IMR-90 (cell line): ENCODE measurements around the gene FGGY. TPM values are rescaled to one million over a fixed set of nuclear protein-coding genes. Genes with fewer than 3 reads are reported as not detected.

Experiments
- ATAC-seq: fragments of 200-7000 bp; cut with Tn5 transposase; 2 replicates; pipeline ENCODE4 v1.9.1; 2020; ENCODE audit warnings: low read depth, mild to moderate bottlenecking, moderate library complexity
- BruUV-seq: library from RNA; stranded (reverse); fragments of 400-500 nt; replicated peaks from 2 replicates; lab custom pipeline; 2021; lab: Mats Ljungman, UMichigan
- CTCF ChIA-PET: fragments of 300-600 bp; formaldehyde crosslinking; extraction: SDS; loops from one replicate; lab custom pipeline; 2021; ENCODE audit warnings: antibody characterized with exemption; lab: Yijun Ruan, JAX
- POLR2A ChIA-PET: fragments of 300-600 bp; sonication (Branson Sonifier 250); formaldehyde crosslinking; loops from one replicate; lab custom pipeline; 2022; ENCODE audit warnings: antibody characterized with exemption; ENCODE audit not compliant: unreplicated experiment; lab: Charles Lee
- DNase-seq: peaks from one replicate; pipeline ENCODE4 v3.0.0; 2013
- H2AFZ ChIP-seq: replicated peaks from 2 replicates; pipeline ENCODE3; 2013; ENCODE audit warnings: low read length, mild to moderate bottlenecking; ENCODE audit not compliant: poor library complexity
- H2AK5ac ChIP-seq: 2 replicates; pipeline ENCODE4 v1.6.1; 2013; ENCODE audit warnings: low read depth, low read length, inconsistent platforms
- H2AK9ac ChIP-seq: replicated peaks from 2 replicates; pipeline ENCODE3; 2013; ENCODE audit warnings: mild to moderate bottlenecking, low read depth, low read length, moderate library complexity; ENCODE audit not compliant: poor library complexity
- H2BK120ac ChIP-seq: 2 replicates; pipeline ENCODE4 v1.6.1; 2013; ENCODE audit warnings: low read depth, low read length, inconsistent platforms
- H2BK15ac ChIP-seq: 3 replicates; pipeline ENCODE4 v1.6.1; 2013; ENCODE audit warnings: low read depth, low read length, inconsistent platforms
- H2BK20ac ChIP-seq: 2 replicates; pipeline ENCODE4 v1.6.1; 2013; ENCODE audit warnings: low read depth, mild to moderate bottlenecking, inconsistent platforms, low read length, moderate library complexity
- H2BK5ac ChIP-seq: 2 replicates; pipeline ENCODE4 v1.6.1; 2013; ENCODE audit warnings: mild to moderate bottlenecking, low read depth, low read length, inconsistent platforms; ENCODE audit not compliant: poor library complexity, severe bottlenecking
- H3K14ac ChIP-seq: replicated peaks from 2 replicates; pipeline ENCODE4 v1.6.1; 2013; ENCODE audit warnings: low read depth, low read length, inconsistent platforms
- H3K18ac ChIP-seq: 2 replicates; pipeline ENCODE4 v1.6.1; 2013; ENCODE audit warnings: low read depth, low read length, control low read depth
- H3K23ac ChIP-seq: 2 replicates; pipeline ENCODE4 v1.6.1; 2013; ENCODE audit warnings: low read depth, low read length, inconsistent platforms
- H3K27ac ChIP-seq: 2 replicates; pipeline ENCODE4 v1.5.1; 2013; ENCODE audit warnings: mild to moderate bottlenecking, control low read depth, low read length; ENCODE audit not compliant: insufficient read depth
- H3K27me3 ChIP-seq: 2 replicates; pipeline ENCODE4 v1.6.1; 2013; ENCODE audit warnings: low read length; ENCODE audit not compliant: control insufficient read depth, insufficient read depth
- H3K36me3 ChIP-seq: 2 replicates; pipeline ENCODE4 v1.6.1; 2013; ENCODE audit warnings: low read length, mixed read lengths; ENCODE audit not compliant: control insufficient read depth, insufficient read depth
- H3K4ac ChIP-seq: 2 replicates; pipeline ENCODE4 v1.6.1; 2013; ENCODE audit warnings: low read depth, low read length, inconsistent platforms
- H3K4me1 ChIP-seq: 2 replicates; pipeline ENCODE4 v1.6.1; 2013; ENCODE audit warnings: low read length, mixed read lengths; ENCODE audit not compliant: control insufficient read depth, insufficient read depth
- H3K4me2 ChIP-seq: 2 replicates; pipeline ENCODE4 v1.6.1; 2013; ENCODE audit warnings: low read depth, mild to moderate bottlenecking, control low read depth, low read length, moderate library complexity
- H3K4me3 ChIP-seq: 2 replicates; pipeline ENCODE4 v1.5.1; 2013; ENCODE audit warnings: low read depth, mild to moderate bottlenecking, control low read depth, low read length, moderate library complexity; ENCODE audit not compliant: insufficient read depth
- H3K56ac ChIP-seq: 2 replicates; pipeline ENCODE4 v1.6.1; 2013; ENCODE audit warnings: low read length, inconsistent platforms; ENCODE audit not compliant: insufficient read depth; ENCODE audit errors: extremely low read depth
- H3K79me1 ChIP-seq, 2 experiments: 2 replicates each; pipeline ENCODE4 v1.6.1; 2013; ENCODE audit warnings: low read length in 2 of 2, inconsistent platforms in 1 of 2, low read depth in 1 of 2
- H3K9ac ChIP-seq: 2 replicates; pipeline ENCODE4 v1.6.1; 2013; ENCODE audit warnings: low read depth, low read length, control low read depth
- H3K9me1 ChIP-seq: 2 replicates; pipeline ENCODE4 v1.6.1; 2013; ENCODE audit warnings: low read length, inconsistent platforms; ENCODE audit not compliant: insufficient read depth
- H3K9me3 ChIP-seq: 2 replicates; pipeline ENCODE4 v1.6.1; 2013; ENCODE audit warnings: low read length; ENCODE audit not compliant: control insufficient read depth, insufficient read depth
- H4K20me1 ChIP-seq: 2 replicates; pipeline ENCODE4 v1.6.1; 2013; ENCODE audit warnings: low read length, inconsistent platforms; ENCODE audit not compliant: insufficient read depth
- H4K5ac ChIP-seq: 2 replicates; pipeline ENCODE4 v1.6.1; 2013; ENCODE audit warnings: mild to moderate bottlenecking, low read depth, low read length, control low read depth
- H4K8ac ChIP-seq, 2 experiments: 2 replicates each; pipeline ENCODE4 v1.6.1; 2013; ENCODE audit warnings: low read depth in 2 of 2, low read length in 2 of 2, control low read depth in 1 of 2, inconsistent platforms in 1 of 2
- H4K91ac ChIP-seq: 2 replicates; pipeline ENCODE4 v1.6.1; 2013; ENCODE audit warnings: low read depth, low read length, inconsistent platforms; ENCODE audit not compliant: insufficient read depth
- BHLHE40 ChIP-seq: fragments of 150-350 bp; IDR thresholded peaks from 2 replicates; pipeline ENCODE4 v1.6.1; 2016; ENCODE audit warnings: mild to moderate bottlenecking, low read depth, low read length
- POLR2A ChIP-seq: IDR thresholded peaks from 2 replicates; pipeline ENCODE4 v1.6.1; 2012; ENCODE audit warnings: mild to moderate bottlenecking, low read depth, low read length
- WGBS, 2 experiments: methylation state at CpG; one replicate each; pipeline versions ENCODE4 v1.1.5 to v1.1.7; 2013; ENCODE audit warnings: missing lambda C conversion rate in 2 of 2; ENCODE audit not compliant: insufficient read length in 1 of 2; ENCODE audit errors: extremely low coverage in 2 of 2; 5-methylcytosine and 5-hydroxymethylcytosine counted together
- dilution Hi-C: fragments of 300-500 bp; cut with HindIII; formaldehyde crosslinking; loops from one replicate; pipeline ENCODE4 v1.14.3; 2018; ENCODE audit warnings: low sequenced_read_pairs; ENCODE audit not compliant: unreplicated experiment
- in situ Hi-C: fragments of 300-500 bp; cut with MboI; formaldehyde crosslinking; loops from 3 replicates; pipeline ENCODE4 v1.14.3; 2019; ENCODE audit warnings: low sequenced_read_pairs, inconsistent platforms, mixed read lengths
- intact Hi-C: fragments of 100-400 bp; cut with micrococcal nuclease; formaldehyde crosslinking; loops from 2 replicates; pipeline ENCODE4 v1.10.0; 2022
- polyA plus RNA-seq, 3 experiments: library from polyadenylated mRNA; depleted of rRNA; stranded (reverse); fragments of >200 nt; gene quantifications; 2 replicates each; pipeline ENCODE4 v1.2.3, GENCODE V29; 2012; ENCODE audit warnings: low replicate concordance in 1 of 3
- total RNA-seq: library from RNA; depleted of rRNA; stranded (reverse); fragments of >200 nt; gene quantifications from 2 replicates; pipeline ENCODE4 v1.2.3, GENCODE V29; 2012
- TF ChIP-seq, protein P1 (sequence below): fragments of 150-350 bp; IDR thresholded peaks from 2 replicates; pipeline ENCODE4 v1.6.1; 2016; ENCODE audit warnings: low read depth, mild to moderate bottlenecking, low read length, moderate library complexity, borderline replicate concordance

The FGGY gene
- total and polyA plus RNA-seq, 2 of the 4 experiments (the other 2 are of a cell fraction), result 5.6 to 14.0 TPM

DNA sequence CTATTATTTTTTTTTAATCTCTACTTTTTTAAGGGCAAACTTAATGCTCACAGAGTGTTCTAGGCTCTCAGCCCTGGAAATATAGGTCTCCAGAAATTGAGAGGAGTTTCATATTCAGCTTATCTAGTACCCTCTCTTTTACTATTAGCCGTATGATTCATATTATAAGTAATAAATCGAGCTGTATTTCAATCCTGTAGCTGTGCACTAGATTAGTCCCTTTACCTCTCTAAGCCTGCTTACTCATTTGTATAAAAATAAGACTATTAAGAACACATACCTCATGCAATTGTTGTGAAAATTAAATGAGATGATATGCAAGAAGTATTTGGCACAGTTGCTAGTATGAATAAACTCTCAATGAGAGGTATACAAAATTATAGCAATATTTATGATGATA lies 389.7 kb downstream of the FGGY start:
- intact Hi-C loops (no loop called here), in situ Hi-C loops (no loop called here), dilution Hi-C loops (no loop called here)
- no peaks in the 10 kb centered on the region for H3K9me3 ChIP-seq
- H4K5ac ChIP-seq, result no peak overlapping the region
- DNase-seq (no peak), ATAC-seq (no peak)
- CTCF ChIA-PET, result no interaction called here
- no peak overlapping the region for H3K56ac ChIP-seq
- no peak overlapping the region for H3K4me3 ChIP-seq
- no CpG with 5 or more reads among the region's 2 CpGs for WGBS, 2 experiments
- H3K4me2 ChIP-seq, result no peak overlapping the region
- H4K20me1 ChIP-seq, result no peaks in the 10 kb centered on the region
- no peak overlapping the region for H2BK120ac ChIP-seq
- H3K36me3 ChIP-seq, result no peaks in the 10 kb centered on the region
- H3K79me1 ChIP-seq, result no peaks in the 10 kb centered on the region
- no peak overlapping the region for H2AK5ac ChIP-seq
- peaks cover 3% of the 10 kb centered on the region; the same call in 1 of the 2 replicates for H3K4me1 ChIP-seq
- H3K14ac ChIP-seq, result no peak overlapping the region
- no peak overlapping the region for H3K4ac ChIP-seq
- no peak overlapping the region for H4K8ac ChIP-seq
- no TSS peak for BruUV-seq
- H3K27me3 ChIP-seq, result no peaks in the 10 kb centered on the region; the same call in none of the 2 replicates
- no peak overlapping the region for H2BK15ac ChIP-seq
- TF ChIP-seq, protein P1, sequence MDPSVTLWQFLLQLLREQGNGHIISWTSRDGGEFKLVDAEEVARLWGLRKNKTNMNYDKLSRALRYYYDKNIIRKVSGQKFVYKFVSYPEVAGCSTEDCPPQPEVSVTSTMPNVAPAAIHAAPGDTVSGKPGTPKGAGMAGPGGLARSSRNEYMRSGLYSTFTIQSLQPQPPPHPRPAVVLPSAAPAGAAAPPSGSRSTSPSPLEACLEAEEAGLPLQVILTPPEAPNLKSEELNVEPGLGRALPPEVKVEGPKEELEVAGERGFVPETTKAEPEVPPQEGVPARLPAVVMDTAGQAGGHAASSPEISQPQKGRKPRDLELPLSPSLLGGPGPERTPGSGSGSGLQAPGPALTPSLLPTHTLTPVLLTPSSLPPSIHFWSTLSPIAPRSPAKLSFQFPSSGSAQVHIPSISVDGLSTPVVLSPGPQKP, result no peak
- TF ChIP-seq BHLHE40 (no peak), POLR2A (no peak)
- no peak overlapping the region for H2AK9ac ChIP-seq
- H3K27ac ChIP-seq, result no peak overlapping the region
- POLR2A ChIA-PET, result no interaction called here
- H2BK20ac ChIP-seq, result no peak overlapping the region
- no peak overlapping the region for H3K23ac ChIP-seq
- H3K9me1 ChIP-seq, result 0 out of 2 replicates have a peak, but pooled peaks cover 5% of the 10 kb centered on the region
- no peak overlapping the region for H3K9ac ChIP-seq
- H4K91ac ChIP-seq, result no peak overlapping the region
- no peak overlapping the region for H3K18ac ChIP-seq
- H2BK5ac ChIP-seq, result no peak overlapping the region
- no peak overlapping the region for H2AFZ ChIP-seq
